Liver (tissue), 3 donors: ENCODE data around the gene STK33.

Source experiments
- CTCF ChIP-seq: fragments of 150-350 bp; IDR thresholded peaks from 2 replicates; pipeline ENCODE4 v1.5.1; 2017; ENCODE audit warnings: improper control_type of control experiment, low read depth, low read length; ENCODE audit not compliant: missing input control
- JUND ChIP-seq, 2 donors: IDR thresholded peaks; 2 replicates each; pipeline ENCODE4 v1.6.1; 2016; ENCODE audit warnings: antibody characterized with exemption in 2 of 2
- MAX ChIP-seq: IDR thresholded peaks from 2 replicates; pipeline ENCODE4 v1.6.1; 2016; ENCODE audit warnings: antibody characterized with exemption
- RAD21 ChIP-seq, 2 donors: IDR thresholded peaks; 2 replicates each; pipeline ENCODE4 v1.6.1; 2016; ENCODE audit warnings: antibody characterized with exemption in 2 of 2, mild to moderate bottlenecking in 2 of 2
- REST ChIP-seq: IDR thresholded peaks from 2 replicates; pipeline ENCODE4 v1.6.1; 2016; ENCODE audit warnings: antibody characterized with exemption, mild to moderate bottlenecking
- donor health status: healthy.
- donor health status: healthy.

- TF ChIP-seq JUND (IDR thresholded peaks at IDR 0.05) (no peak), RAD21 (IDR thresholded peaks at IDR 0.05) (no peak), CTCF (no peak), MAX (no peak), REST (no peak)
Observed at GRCh38 chr11:8365216-8365941, 228.6 kb downstream of the STK33 start.
